Neural cell (in vitro differentiated cells): ENCODE data around the gene LPP. TPM values are rescaled to one million over a fixed set of nuclear protein-coding genes. Genes with fewer than 3 reads are reported as not detected.

Experiments
- H2AFZ ChIP-seq: fragments of 200-600, 300-800 bp; sonication (generic), shearing (Covaris generic); 2 replicates; pipeline ENCODE4 v1.6.0; 2014; ENCODE audit warnings: low read depth, mild to moderate bottlenecking, antibody characterized with exemption, low read length, moderate library complexity
- H3F3A ChIP-seq: fragments of 200-600 bp; shearing (Covaris generic); 2 replicates; pipeline ENCODE4 v1.6.1; 2016; ENCODE audit warnings: mild to moderate bottlenecking, moderate library complexity, mixed read lengths, antibody characterized with exemption, low read length; ENCODE audit not compliant: insufficient read depth, poor library complexity, severe bottlenecking
- H3K27ac ChIP-seq: fragments of 200-600, 300-800 bp; sonication (generic), shearing (Covaris generic); 2 replicates; pipeline ENCODE4 v1.5.1; 2014; ENCODE audit warnings: mild to moderate bottlenecking, low read length, moderate library complexity
- H3K27me3 ChIP-seq: fragments of 300-800, 200-600 bp; sonication (generic), shearing (Covaris generic); 2 replicates; pipeline ENCODE4 v1.6.0; 2014; ENCODE audit warnings: mild to moderate bottlenecking, low read depth, low read length, moderate library complexity; ENCODE audit not compliant: insufficient read depth
- H3K36me3 ChIP-seq: fragments of 300-800, 200-600 bp; sonication (generic), shearing (Covaris generic); 2 replicates; pipeline ENCODE4 v1.5.1; 2014; ENCODE audit warnings: mild to moderate bottlenecking, antibody characterized with exemption, low read length, moderate library complexity; ENCODE audit not compliant: insufficient read depth
- H3K4me2 ChIP-seq: fragments of 300-800, 200-600 bp; sonication (generic), shearing (Covaris generic); 2 replicates; pipeline ENCODE4 v1.6.0; 2014; ENCODE audit warnings: mild to moderate bottlenecking, low read length
- H3K4me3 ChIP-seq: fragments of 300-800, 200-600 bp; sonication (generic), shearing (Covaris generic); 2 replicates; pipeline ENCODE4 v1.5.1; 2014; ENCODE audit warnings: mild to moderate bottlenecking, low read length, moderate library complexity
- H3K79me2 ChIP-seq: fragments of 200-600 bp; shearing (Covaris generic); replicated peaks from 2 replicates; pipeline ENCODE4 v1.6.0; 2014; ENCODE audit warnings: mild to moderate bottlenecking, low read length, moderate library complexity; ENCODE audit not compliant: insufficient read depth
- H3K9ac ChIP-seq: fragments of 300-800, 200-600 bp; sonication (generic), shearing (Covaris generic); 2 replicates; pipeline ENCODE4 v1.6.1; 2016; ENCODE audit warnings: mild to moderate bottlenecking, low read length, mixed read lengths
- H3K9me2 ChIP-seq: fragments of 200-600 bp; shearing (Covaris generic); 2 replicates; pipeline ENCODE4 v1.6.1; 2016; ENCODE audit warnings: mild to moderate bottlenecking, low read length, mixed read lengths; ENCODE audit not compliant: insufficient read depth
- H3K9me3 ChIP-seq: fragments of 200-600, 300-800 bp; sonication (generic), shearing (Covaris generic); 2 replicates; pipeline ENCODE4 v1.6.1; 2016; ENCODE audit warnings: mild to moderate bottlenecking, mixed run types, low read length, moderate library complexity, mixed read lengths
- H4K20me1 ChIP-seq: fragments of 200-600 bp; shearing (Covaris generic); 2 replicates; pipeline ENCODE4 v1.6.1; 2016; ENCODE audit warnings: mild to moderate bottlenecking, mixed run types; ENCODE audit not compliant: insufficient read depth
- CTCF ChIP-seq: fragments of 450-650 bp; IDR thresholded peaks from 2 replicates; pipeline ENCODE4 v1.5.1; 2014; ENCODE audit warnings: antibody characterized with exemption, mild to moderate bottlenecking, moderate library complexity; ENCODE audit not compliant: poor library complexity, severe bottlenecking
- EP300 ChIP-seq: fragments of 450-650 bp; conservative IDR thresholded peaks from 2 replicates; pipeline ENCODE4 v1.6.1; 2014; ENCODE audit warnings: antibody characterized with exemption, mild to moderate bottlenecking, moderate library complexity; ENCODE audit not compliant: poor library complexity, severe bottlenecking
- EZH2 ChIP-seq: fragments of 200-600, 300-800 bp; shearing (Covaris generic), sonication (generic); IDR thresholded peaks from 2 replicates; pipeline ENCODE4 v1.6.1; 2014; ENCODE audit warnings: antibody characterized with exemption, low read length, borderline replicate concordance, mild to moderate bottlenecking; ENCODE audit not compliant: insufficient read depth, poor library complexity, severe bottlenecking
- MXI1 ChIP-seq: fragments of 450-650 bp; conservative IDR thresholded peaks from 2 replicates; pipeline ENCODE4 v1.6.1; 2014; ENCODE audit warnings: antibody characterized with exemption, mild to moderate bottlenecking; ENCODE audit not compliant: poor library complexity, severe bottlenecking
- POLR2AphosphoS5 ChIP-seq: IDR thresholded peaks from 2 replicates; pipeline ENCODE4 v1.6.1; 2012
- RAD21 ChIP-seq: fragments of 450-650 bp; conservative IDR thresholded peaks from 2 replicates; pipeline ENCODE4 v1.6.1; 2014; ENCODE audit warnings: antibody characterized with exemption, mild to moderate bottlenecking, moderate library complexity
- SMC3 ChIP-seq: fragments of 450-650 bp; conservative IDR thresholded peaks from 2 replicates; pipeline ENCODE4 v1.6.1; 2014; ENCODE audit warnings: antibody characterized with exemption, mild to moderate bottlenecking, moderate library complexity; ENCODE audit not compliant: poor library complexity
- TAF1 ChIP-seq: IDR thresholded peaks from 2 replicates; pipeline ENCODE4 v1.6.1; 2012; ENCODE audit warnings: low read depth
- polyA plus RNA-seq: library from polyadenylated mRNA; depleted of rRNA; stranded (reverse); fragments of >200 nt; gene quantifications from 2 replicates; pipeline ENCODE4 v1.2.3, GENCODE V29; 2014
- TF ChIP-seq, protein P1 (sequence below): IDR thresholded peaks from 2 replicates; pipeline ENCODE4 v1.6.1; 2012; ENCODE audit warnings: borderline replicate concordance

The LPP gene
- polyA plus RNA-seq, 1 donor from 2014 or later, result 3.0 TPM

DNA sequence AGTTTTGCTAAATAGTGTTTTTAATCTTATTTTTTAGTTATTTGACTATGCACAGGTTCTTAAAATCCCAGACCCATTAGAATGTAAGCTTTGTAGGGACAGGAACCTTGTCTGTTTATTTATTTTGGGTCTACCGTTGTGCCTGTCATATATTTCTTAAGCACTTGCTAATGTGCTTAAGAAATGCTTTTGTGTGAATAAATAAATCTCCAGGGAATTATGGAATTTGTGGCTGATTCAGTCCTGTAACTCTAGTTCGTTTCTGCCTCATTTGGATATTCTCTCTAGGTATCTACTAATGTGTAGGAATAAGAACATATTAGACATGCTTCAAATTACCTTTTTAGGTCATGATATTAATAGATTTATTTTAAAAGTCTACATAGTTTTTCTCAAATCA, 161.6 kb downstream of the LPP start:
- TF ChIP-seq, protein P1, sequence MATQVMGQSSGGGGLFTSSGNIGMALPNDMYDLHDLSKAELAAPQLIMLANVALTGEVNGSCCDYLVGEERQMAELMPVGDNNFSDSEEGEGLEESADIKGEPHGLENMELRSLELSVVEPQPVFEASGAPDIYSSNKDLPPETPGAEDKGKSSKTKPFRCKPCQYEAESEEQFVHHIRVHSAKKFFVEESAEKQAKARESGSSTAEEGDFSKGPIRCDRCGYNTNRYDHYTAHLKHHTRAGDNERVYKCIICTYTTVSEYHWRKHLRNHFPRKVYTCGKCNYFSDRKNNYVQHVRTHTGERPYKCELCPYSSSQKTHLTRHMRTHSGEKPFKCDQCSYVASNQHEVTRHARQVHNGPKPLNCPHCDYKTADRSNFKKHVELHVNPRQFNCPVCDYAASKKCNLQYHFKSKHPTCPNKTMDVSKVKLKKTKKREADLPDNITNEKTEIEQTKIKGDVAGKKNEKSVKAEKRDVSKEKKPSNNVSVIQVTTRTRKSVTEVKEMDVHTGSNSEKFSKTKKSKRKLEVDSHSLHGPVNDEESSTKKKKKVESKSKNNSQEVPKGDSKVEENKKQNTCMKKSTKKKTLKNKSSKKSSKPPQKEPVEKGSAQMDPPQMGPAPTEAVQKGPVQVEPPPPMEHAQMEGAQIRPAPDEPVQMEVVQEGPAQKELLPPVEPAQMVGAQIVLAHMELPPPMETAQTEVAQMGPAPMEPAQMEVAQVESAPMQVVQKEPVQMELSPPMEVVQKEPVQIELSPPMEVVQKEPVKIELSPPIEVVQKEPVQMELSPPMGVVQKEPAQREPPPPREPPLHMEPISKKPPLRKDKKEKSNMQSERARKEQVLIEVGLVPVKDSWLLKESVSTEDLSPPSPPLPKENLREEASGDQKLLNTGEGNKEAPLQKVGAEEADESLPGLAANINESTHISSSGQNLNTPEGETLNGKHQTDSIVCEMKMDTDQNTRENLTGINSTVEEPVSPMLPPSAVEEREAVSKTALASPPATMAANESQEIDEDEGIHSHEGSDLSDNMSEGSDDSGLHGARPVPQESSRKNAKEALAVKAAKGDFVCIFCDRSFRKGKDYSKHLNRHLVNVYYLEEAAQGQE, result no peak
- TF ChIP-seq POLR2AphosphoS5, result no peak
- TF ChIP-seq RAD21, result no peak
- TF ChIP-seq EZH2, result no peak
- TF ChIP-seq TAF1, result no peak
- TF ChIP-seq EP300, result no peak
- TF ChIP-seq CTCF, result no peak
- no peak for TF ChIP-seq MXI1
- no peak for TF ChIP-seq SMC3
- H3K9ac ChIP-seq, result no peak overlapping the region
- H3F3A ChIP-seq, result no peaks in the 10 kb centered on the region
- no peak overlapping the region for H3K4me3 ChIP-seq
- no peaks in the 10 kb centered on the region for H3K9me2 ChIP-seq
- H2AFZ ChIP-seq, result no peak overlapping the region
- H3K36me3 ChIP-seq, result no peaks in the 10 kb centered on the region
- H3K27ac ChIP-seq, result no peak overlapping the region
- no peaks in the 10 kb centered on the region for H3K9me3 ChIP-seq
- H3K27me3 ChIP-seq, result no peaks in the 10 kb centered on the region
- no peaks in the 10 kb centered on the region for H4K20me1 ChIP-seq
- no peaks in the 10 kb centered on the region for H3K79me2 ChIP-seq
- H3K4me2 ChIP-seq, result no peak overlapping the region

- H3K4me3 ChIP-seq, result no peak overlapping the region
- no peaks in the 10 kb centered on the region for H4K20me1 ChIP-seq
- H3K27me3 ChIP-seq, result no peaks in the 10 kb centered on the region
- no peak overlapping the region for H3K9ac ChIP-seq
- H3F3A ChIP-seq, result no peaks in the 10 kb centered on the region
- no peak overlapping the region for H2AFZ ChIP-seq
- TF ChIP-seq, protein P1, result no peak
- TF ChIP-seq RAD21 (no peak), EP300 (no peak), MXI1 (no peak), CTCF (no peak), SMC3 (no peak), TAF1 (no peak), EZH2 (no peak), POLR2AphosphoS5 (no peak)
- H3K79me2 ChIP-seq, result no peaks in the 10 kb centered on the region
- H3K4me2 ChIP-seq, result no peak overlapping the region
- H3K9me3 ChIP-seq, result no peaks in the 10 kb centered on the region
- no peaks in the 10 kb centered on the region for H3K9me2 ChIP-seq
- H3K27ac ChIP-seq, result no peak overlapping the region
- H3K36me3 ChIP-seq, result no peaks in the 10 kb centered on the region
Measured at GRCh38 chr3:188316021-188316722, 162.2 kb downstream of the LPP start.
